Type B pancreatic cell (in vitro differentiated cells): ENCODE measurements around the gene ESRRB. TPM values are rescaled to one million over a fixed set of nuclear protein-coding genes. Genes with fewer than 3 reads are reported as not detected.

Experiments
- DNase-seq: peaks from one replicate; pipeline ENCODE4 v3.0.0; 2021; ENCODE audit warnings: mixed read lengths; ENCODE audit not compliant: unreplicated experiment; ENCODE audit errors: extremely low spot score
- H3K27ac Mint-ChIP-seq: 2 replicates; pipeline ENCODE4 v1.8.0; 2021; ENCODE audit warnings: mild to moderate bottlenecking, mixed read lengths
- H3K27me3 Mint-ChIP-seq: 2 replicates; pipeline ENCODE4 v1.8.0; 2021; ENCODE audit warnings: mixed read lengths
- H3K36me3 Mint-ChIP-seq: 2 replicates; pipeline ENCODE4 v1.8.0; 2021; ENCODE audit warnings: mixed read lengths
- H3K4me1 Mint-ChIP-seq: one replicate; pipeline ENCODE4 v1.8.0; 2021; ENCODE audit warnings: mixed read lengths; ENCODE audit not compliant: unreplicated experiment
- H3K4me3 Mint-ChIP-seq: 2 replicates; pipeline ENCODE4 v1.8.0; 2021; ENCODE audit warnings: mild to moderate bottlenecking, mixed read lengths
- H3K9me3 Mint-ChIP-seq: 2 replicates; pipeline ENCODE4 v1.8.0; 2021; ENCODE audit warnings: mixed read lengths
- total RNA-seq: library from RNA; stranded (reverse); gene quantifications from 2 replicates; pipeline ENCODE4 v1.2.1, GENCODE V29; 2021; ENCODE audit warnings: low replicate concordance
- TF ChIP-seq, protein P1 (sequence below): fragments of 200-600 bp; sonication (generic); conservative IDR thresholded peaks from 2 replicates; pipeline ENCODE4 v1.5.0; 2021; ENCODE audit warnings: antibody characterized with exemption, mild to moderate bottlenecking

Gene ESRRB
- total RNA-seq, 1 donor from 2014 or later = 0.94 TPM

DNA sequence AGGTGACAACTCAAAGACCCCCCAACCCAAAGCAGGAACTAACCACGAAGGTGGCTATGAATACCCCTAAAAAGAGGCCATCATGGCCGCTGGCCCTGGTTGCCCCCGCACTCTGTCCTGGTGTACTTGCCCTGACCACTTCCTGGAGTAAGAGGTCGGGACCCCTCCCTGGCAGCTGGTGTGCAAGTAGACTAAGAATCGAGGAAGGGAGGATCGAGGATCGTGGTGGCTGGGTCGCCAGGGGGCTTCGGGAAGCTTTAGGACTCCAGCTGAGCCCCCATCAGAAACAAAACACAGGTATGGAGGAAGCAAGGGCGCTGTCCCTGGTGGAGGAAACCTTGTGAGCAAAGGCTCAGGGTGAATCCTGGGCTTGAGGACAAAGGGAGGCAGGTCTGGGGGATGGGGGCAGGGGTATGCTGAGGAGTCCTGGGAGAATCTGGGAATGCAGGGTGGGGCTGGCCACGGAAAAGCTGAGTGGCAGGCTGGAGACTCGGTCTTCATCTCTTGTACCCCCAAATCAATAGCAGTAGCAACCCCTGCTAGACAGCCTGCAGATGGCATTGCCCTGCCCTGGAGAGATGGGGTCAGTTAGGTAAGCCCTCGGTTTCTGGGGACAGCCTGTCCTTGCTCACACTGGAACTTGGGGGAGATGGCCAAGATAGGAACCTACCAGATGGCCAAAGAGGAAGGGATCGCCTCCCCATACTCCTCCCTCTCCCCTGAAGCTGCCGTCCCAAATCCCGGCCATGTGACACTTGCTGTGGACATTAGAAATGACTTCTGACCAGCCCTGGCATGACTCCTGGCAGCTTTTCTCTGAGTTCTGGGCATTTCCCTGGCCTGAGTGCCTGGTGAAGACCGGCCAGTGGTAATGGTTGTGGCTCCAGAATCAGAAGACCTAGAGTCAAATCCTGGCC is 45.3 kb upstream of the ESRRB start:
- Mint-ChIP-seq H3K36me3 (no peaks in the 10 kb centered on the region), H3K27ac (no peak overlapping the region), H3K27me3 (peaks cover 57% of the 10 kb centered on the region), H3K4me1 (no peaks in the 10 kb centered on the region), H3K4me3 (no peak overlapping the region), H3K9me3 (no peaks in the 10 kb centered on the region)
- no peak for DNase-seq
- TF ChIP-seq, protein P1, sequence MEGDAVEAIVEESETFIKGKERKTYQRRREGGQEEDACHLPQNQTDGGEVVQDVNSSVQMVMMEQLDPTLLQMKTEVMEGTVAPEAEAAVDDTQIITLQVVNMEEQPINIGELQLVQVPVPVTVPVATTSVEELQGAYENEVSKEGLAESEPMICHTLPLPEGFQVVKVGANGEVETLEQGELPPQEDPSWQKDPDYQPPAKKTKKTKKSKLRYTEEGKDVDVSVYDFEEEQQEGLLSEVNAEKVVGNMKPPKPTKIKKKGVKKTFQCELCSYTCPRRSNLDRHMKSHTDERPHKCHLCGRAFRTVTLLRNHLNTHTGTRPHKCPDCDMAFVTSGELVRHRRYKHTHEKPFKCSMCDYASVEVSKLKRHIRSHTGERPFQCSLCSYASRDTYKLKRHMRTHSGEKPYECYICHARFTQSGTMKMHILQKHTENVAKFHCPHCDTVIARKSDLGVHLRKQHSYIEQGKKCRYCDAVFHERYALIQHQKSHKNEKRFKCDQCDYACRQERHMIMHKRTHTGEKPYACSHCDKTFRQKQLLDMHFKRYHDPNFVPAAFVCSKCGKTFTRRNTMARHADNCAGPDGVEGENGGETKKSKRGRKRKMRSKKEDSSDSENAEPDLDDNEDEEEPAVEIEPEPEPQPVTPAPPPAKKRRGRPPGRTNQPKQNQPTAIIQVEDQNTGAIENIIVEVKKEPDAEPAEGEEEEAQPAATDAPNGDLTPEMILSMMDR = no peak

DNA sequence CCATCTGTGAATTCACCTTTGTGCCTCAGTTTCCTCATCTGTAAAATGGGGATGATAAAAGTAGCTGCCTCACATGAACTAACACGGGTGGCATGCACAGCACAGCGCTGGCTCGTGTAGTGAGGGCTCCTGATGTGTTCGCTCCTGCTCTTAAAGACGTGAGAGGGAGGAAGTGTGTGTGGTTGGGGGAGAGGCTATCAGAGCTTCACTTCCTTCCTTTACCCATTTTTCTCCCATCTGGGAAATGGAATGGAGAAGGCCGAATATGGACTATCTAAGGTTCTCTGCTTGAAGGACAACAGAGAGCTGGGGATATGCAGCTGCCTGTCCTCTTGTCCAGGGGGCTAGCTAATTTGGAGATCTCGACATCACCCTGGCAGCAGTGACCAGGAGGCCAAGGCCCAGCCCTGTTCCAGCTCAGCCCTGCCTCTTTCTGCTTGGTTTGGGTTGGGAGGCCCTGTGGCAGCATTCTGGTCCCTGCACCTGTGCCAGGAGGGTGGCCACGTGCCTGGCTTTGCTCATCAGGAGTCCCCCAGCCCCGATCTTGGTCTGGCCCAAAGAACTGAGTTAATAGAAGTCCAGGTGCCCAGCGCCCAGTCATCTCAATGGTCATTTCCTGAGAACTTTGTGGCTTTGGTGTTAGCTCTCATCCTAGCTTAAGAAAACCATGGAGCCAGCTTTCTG is 44.5 kb upstream of the ESRRB start:
- H3K27ac Mint-ChIP-seq = no peak overlapping the region
- peaks cover 49% of the 10 kb centered on the region for H3K27me3 Mint-ChIP-seq
- no peak overlapping the region for H3K4me3 Mint-ChIP-seq
- H3K4me1 Mint-ChIP-seq = no peaks in the 10 kb centered on the region
- H3K36me3 Mint-ChIP-seq = no peaks in the 10 kb centered on the region
- TF ChIP-seq, protein P1 = no peak
- DNase-seq = no peak
- H3K9me3 Mint-ChIP-seq = no peaks in the 10 kb centered on the region

DNA sequence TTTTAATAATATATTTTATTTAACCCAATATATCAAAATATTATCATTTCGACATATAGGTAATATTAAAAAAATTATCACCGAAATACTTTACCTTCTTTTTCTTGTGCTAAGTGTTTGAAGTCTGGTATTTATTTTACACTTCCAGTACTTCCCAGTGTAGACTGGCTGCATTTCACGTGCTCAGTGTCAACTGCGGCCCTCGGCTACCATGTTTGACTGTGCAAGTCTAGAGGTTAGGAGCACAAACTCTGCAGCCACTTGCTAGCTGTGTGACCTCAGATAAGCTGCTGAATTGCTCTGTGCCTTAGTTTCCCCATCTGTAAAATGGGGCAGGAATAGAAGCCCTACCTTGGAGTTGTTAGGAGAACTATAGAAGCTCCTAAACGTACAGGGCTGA is 42.3 kb upstream of the ESRRB start:
- H3K27ac Mint-ChIP-seq = no peak overlapping the region

DNA sequence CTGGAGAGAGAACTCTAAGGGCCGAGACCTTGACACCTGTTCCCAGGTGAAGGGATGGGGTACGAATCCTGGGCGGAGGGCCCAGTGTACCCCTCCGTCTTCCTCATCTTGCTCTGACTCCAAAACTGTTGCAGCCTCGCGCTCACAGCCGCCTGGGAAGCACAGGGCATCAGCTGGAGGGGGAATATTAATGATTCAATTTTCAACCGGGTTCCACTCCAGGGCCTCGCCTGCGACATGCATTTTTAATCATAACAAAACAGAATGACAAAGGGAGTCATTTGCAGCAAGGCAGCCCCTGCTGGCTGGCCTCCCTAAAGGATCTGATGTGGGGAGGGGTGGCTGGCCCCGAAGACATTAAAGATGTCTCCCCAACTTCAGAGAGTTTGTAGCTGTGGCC is 41.6 kb upstream of the ESRRB start:
- Mint-ChIP-seq H3K4me1 (no peaks in the 10 kb centered on the region), H3K36me3 (no peaks in the 10 kb centered on the region), H3K9me3 (no peaks in the 10 kb centered on the region), H3K27ac (no peak overlapping the region), H3K27me3 (peaks cover 37% of the 10 kb centered on the region), H3K4me3 (no peak overlapping the region)
- no peak for DNase-seq
- TF ChIP-seq, protein P1 = no peak

More for the DNA sequence above, 42.3 kb upstream of the ESRRB start:
- Mint-ChIP-seq H3K4me3 (no peak overlapping the region), H3K9me3 (no peaks in the 10 kb centered on the region), H3K4me1 (no peaks in the 10 kb centered on the region), H3K36me3 (no peaks in the 10 kb centered on the region), H3K27me3 (peaks cover 39% of the 10 kb centered on the region)
- TF ChIP-seq, protein P1 = no peak
- no peak for DNase-seq

DNA sequence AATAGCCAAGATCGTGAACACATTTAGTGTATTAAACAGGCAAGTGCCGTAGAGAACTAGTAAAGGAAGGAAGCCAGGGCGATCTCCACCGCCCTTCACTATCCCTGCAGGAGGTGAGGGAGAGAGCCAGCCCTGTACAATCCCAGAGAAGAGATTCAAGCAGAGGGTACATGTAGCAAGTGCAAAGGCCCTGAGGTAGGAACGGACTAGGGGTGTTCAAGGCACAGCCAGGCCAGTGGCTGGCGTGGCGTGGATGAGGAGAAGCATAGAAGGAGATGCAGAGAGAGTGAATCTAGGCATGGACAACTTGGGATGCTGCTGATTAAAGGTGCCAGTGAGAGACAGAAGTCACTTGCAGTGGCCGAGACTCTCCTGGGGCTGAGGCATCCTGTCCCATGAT is 39.1 kb upstream of the ESRRB start:
- H3K9me3 Mint-ChIP-seq = no peaks in the 10 kb centered on the region
- no peaks in the 10 kb centered on the region for H3K36me3 Mint-ChIP-seq
- DNase-seq = no peak
- no peak overlapping the region for H3K4me3 Mint-ChIP-seq
- no peaks in the 10 kb centered on the region for H3K4me1 Mint-ChIP-seq
- TF ChIP-seq, protein P1 = no peak
- H3K27me3 Mint-ChIP-seq = peaks cover 35% of the 10 kb centered on the region
- H3K27ac Mint-ChIP-seq = no peak overlapping the region
